K562 (cell line): Measurements from ENCODE around the gene TANC1. TPM values are rescaled to one million over a fixed set of nuclear protein-coding genes. Genes with fewer than 3 reads are reported as not detected.

ENCODE experiments used
- ATAC-seq: fragments of 200-7000 bp; cut with Tn5 transposase; 3 replicates; pipeline ENCODE4 v1.9.1; 2020; ENCODE audit warnings: moderate library complexity
- BruUV-seq: library from RNA; stranded (reverse); fragments of 400-500 nt; replicated peaks from 2 replicates; lab custom pipeline; 2021; lab: Mats Ljungman, UMichigan
- CTCF ChIA-PET: fragments of 300-600 bp; formaldehyde crosslinking; extraction: SDS; loops from one replicate; lab custom pipeline; 2021; ENCODE audit warnings: low intra/inter-chr PET ratio; lab: Yijun Ruan, JAX
- POLR2A ChIA-PET: fragments of 300-600, 350-650 bp; sonication (Branson Sonifier 250); formaldehyde crosslinking; extraction: SDS; loops from one replicate; lab custom pipeline; 2021; ENCODE audit warnings: antibody characterized with exemption, inconsistent platforms; lab: Yijun Ruan, JAX
- DNase-seq, 4 experiments: peaks; one replicate each; pipeline versions ENCODE4 v3.0.0 to v3.0.0-alpha.2; 2011 to 2018; ENCODE audit warnings: low spot score in 3 of 4, mixed read lengths in 3 of 4; ENCODE audit errors: extremely low read depth in 1 of 4
- FAIRE-seq: peaks from 2 replicates; lab custom pipeline; 2011; peaks lifted over from hg19 to GRCh38; lab: Jason Lieb, UNC
- H2AFZ ChIP-seq: 2 replicates; pipeline ENCODE4 v1.6.0; 2011; ENCODE audit warnings: low read depth, low read length, control low read depth, inconsistent platforms
- H3K27ac ChIP-seq: fragments of 200-600 bp; 3 replicates; pipeline ENCODE4 v1.8.0; 2011; ENCODE audit warnings: low read depth, mild to moderate bottlenecking, control low read depth, inconsistent platforms, low read length, moderate library complexity, mixed read lengths; ENCODE audit errors: extremely low read depth
- H3K27me3 ChIP-seq, 2 experiments: fragments of 300-600 bp in 1 of 2; 2 replicates in 1 of 2; 3 replicates in 1 of 2; pipeline versions ENCODE4 v1.6.0 to v1.8.0; 2011; ENCODE audit warnings: inconsistent platforms in 2 of 2, low read length in 2 of 2, mild to moderate bottlenecking in 1 of 2, mixed read lengths in 1 of 2, moderate library complexity in 1 of 2; ENCODE audit not compliant: control insufficient read depth in 2 of 2, insufficient read depth in 2 of 2
- H3K36me3 ChIP-seq: fragments of 300-600 bp; 3 replicates; pipeline ENCODE4 v1.8.0; 2011; ENCODE audit warnings: mild to moderate bottlenecking, low read length, inconsistent platforms; ENCODE audit not compliant: control insufficient read depth, insufficient read depth
- H3K4me1 ChIP-seq, 2 experiments: fragments of 200-600 bp in 1 of 2; replicated peaks in 1 of 2; 2 replicates in 1 of 2; 3 replicates in 1 of 2; pipeline versions ENCODE4 v1.5.1 to v1.8.0; 2011; ENCODE audit warnings: inconsistent platforms in 2 of 2, low read length in 2 of 2, mild to moderate bottlenecking in 1 of 2, mixed read lengths in 1 of 2, moderate library complexity in 1 of 2; ENCODE audit not compliant: control insufficient read depth in 2 of 2, insufficient read depth in 2 of 2
- H3K4me2 ChIP-seq: 2 replicates; pipeline ENCODE4 v1.6.1; 2011; ENCODE audit warnings: low read length, control low read depth, inconsistent platforms, mixed read lengths; ENCODE audit not compliant: insufficient read depth
- H3K4me3 ChIP-seq: fragments of 200-600 bp; sonication (generic), shearing (Covaris generic); 2 replicates; pipeline ENCODE4 v1.5.1; 2016; ENCODE audit warnings: control low read depth, inconsistent platforms
- H3K79me2 ChIP-seq: fragments of 200-600 bp; 3 replicates; pipeline ENCODE4 v1.8.0; 2011; ENCODE audit warnings: low read length, inconsistent platforms; ENCODE audit not compliant: control insufficient read depth, insufficient read depth
- H3K9ac ChIP-seq, 2 experiments: 2 replicates each; pipeline versions ENCODE4 v1.6.0 to v1.6.1; 2011; ENCODE audit warnings: low read depth in 2 of 2, low read length in 2 of 2, control low read depth in 1 of 2, inconsistent platforms in 1 of 2, mild to moderate bottlenecking in 1 of 2, mixed read lengths in 1 of 2; ENCODE audit not compliant: insufficient read depth in 1 of 2
- H3K9me1 ChIP-seq: one replicate; pipeline ENCODE4 v1.6.0; 2011; ENCODE audit warnings: inconsistent platforms, mild to moderate bottlenecking, low read length, moderate library complexity; ENCODE audit not compliant: control insufficient read depth, insufficient read depth
- H3K9me3 ChIP-seq: replicated peaks from 2 replicates; pipeline ENCODE4 v1.5.1; 2011; ENCODE audit warnings: low read depth, low read length, inconsistent platforms; ENCODE audit not compliant: control insufficient read depth, insufficient read depth
- H4K20me1 ChIP-seq: replicated peaks from 2 replicates; pipeline ENCODE4 v1.6.1; 2011; ENCODE audit warnings: low read length, inconsistent platforms, mixed read lengths; ENCODE audit not compliant: control insufficient read depth, insufficient read depth
- BMI1 ChIP-seq: fragments of 150-350 bp; IDR thresholded peaks from 2 replicates; pipeline ENCODE4 v1.6.1; 2014; ENCODE audit warnings: low read length
- CREB5 ChIP-seq: fragments of 250-450 bp; sonication (Bioruptor Pico); IDR thresholded peaks from 2 replicates; pipeline ENCODE4 v1.5.0; 2020; ENCODE audit warnings: mild to moderate bottlenecking
- CREBBP ChIP-seq: IDR thresholded peaks from one replicate; pipeline ENCODE4 v1.6.1; 2012; ENCODE audit warnings: low read depth, mild to moderate bottlenecking, control low read depth, inconsistent platforms, low read length
- DPF2 ChIP-seq: fragments of 450-650 bp; IDR thresholded peaks from 2 replicates; pipeline ENCODE4 v1.6.1; 2016
- E2F4 ChIP-seq: sonication (generic); formaldehyde crosslinking; IDR thresholded peaks from 2 replicates; pipeline ENCODE4 v1.8.0; 2022; ENCODE audit warnings: mild to moderate bottlenecking, low read depth, missing genetic modification reagents
- FOSL1 ChIP-seq: fragments of 200-800 bp; sonication (Bioruptor generic); conservative IDR thresholded peaks from 2 replicates; pipeline ENCODE4 v1.6.1; 2016; ENCODE audit warnings: missing genetic modification characterization, missing compliant biosample characterization
- FOXA1 ChIP-seq: fragments of 450-650 bp; IDR thresholded peaks from 2 replicates; pipeline ENCODE4 v1.6.1; 2016; ENCODE audit warnings: mild to moderate bottlenecking, borderline replicate concordance
- NEUROD1 ChIP-seq: fragments of 150-350 bp; IDR thresholded peaks from 2 replicates; pipeline ENCODE4 v1.6.1; 2014; ENCODE audit warnings: borderline replicate concordance, low read length, low read depth; ENCODE audit not compliant: partially characterized antibody
- OTX1 ChIP-seq: fragments of 450-650 bp; formaldehyde crosslinking; IDR thresholded peaks from 2 replicates; pipeline ENCODE4 v1.4.0; 2022; ENCODE audit warnings: mild to moderate bottlenecking
- PKNOX1 ChIP-seq: fragments of 450-650 bp; IDR thresholded peaks from 2 replicates; pipeline ENCODE4 v1.6.1; 2016
- PRPF4 ChIP-seq: fragments of 200-400 bp; formaldehyde crosslinking; IDR thresholded peaks from one replicate; pipeline ENCODE4 v1.6.1; 2017; ENCODE audit warnings: low read length, low read depth, mild to moderate bottlenecking; ENCODE audit not compliant: insufficient read depth, poor library complexity, severe bottlenecking
- SRSF9 ChIP-seq: fragments of 200-400 bp; formaldehyde crosslinking; IDR thresholded peaks from 2 replicates; pipeline ENCODE4 v1.6.1; 2017; ENCODE audit warnings: low read depth, low read length, borderline replicate concordance
- USF2 ChIP-seq: sonication (generic); formaldehyde crosslinking; IDR thresholded peaks from 2 replicates; pipeline ENCODE4 v1.5.0; 2020; ENCODE audit warnings: missing genetic modification reagents
- ZBTB12 ChIP-seq: fragments of 250-450 bp; sonication (Bioruptor Pico); IDR thresholded peaks from 2 replicates; pipeline ENCODE4 v1.4.0; 2020
- ZFPM2 ChIP-seq: fragments of 250-450 bp; sonication (Bioruptor Pico); IDR thresholded peaks from 2 replicates; pipeline ENCODE4 v1.5.1; 2022; ENCODE audit warnings: mild to moderate bottlenecking
- ZNF121 ChIP-seq: sonication (generic); formaldehyde crosslinking; conservative IDR thresholded peaks from 2 replicates; pipeline ENCODE4 v1.8.0; 2022; ENCODE audit warnings: missing genetic modification reagents
- ZNF23 ChIP-seq: fragments of 250-450 bp; sonication (Bioruptor Pico); IDR thresholded peaks from 2 replicates; pipeline ENCODE4 v1.4.0; 2020; ENCODE audit warnings: mild to moderate bottlenecking
- WGBS: fragments of 100-300 bp; shearing (Covaris generic); methylation state at CpG from one replicate; pipeline ENCODE4 v1.1.6; 2016; ENCODE audit warnings: low coverage, mixed read lengths; ENCODE audit not compliant: insufficient coverage; ENCODE audit errors: missing lambda C conversion rate; 5-methylcytosine and 5-hydroxymethylcytosine counted together
- in situ Hi-C: fragments of 300-500 bp; cut with MboI; formaldehyde crosslinking; loops from 4 replicates; pipeline ENCODE4 v1.15.0; 2018; ENCODE audit warnings: inconsistent platforms, mixed read lengths
- intact Hi-C: fragments of 100-400 bp; cut with micrococcal nuclease; formaldehyde crosslinking; loops from 2 replicates; pipeline ENCODE4 v1.14.2; 2022
- polyA plus RNA-seq, 8 experiments: library from polyadenylated mRNA; depleted of rRNA in 4 of 8; stranded (reverse) in 5 of 8; unstranded in 3 of 8; fragments of >200 nt; fragmentation: Nextera tagmentation in 2 of 8; fragmentation: Illumina TruSeq in 1 of 8; extraction: Ambion mirVana in 2 of 8; extraction: Trizol in 1 of 8; gene quantifications; 2 replicates each; pipeline versions ENCODE4 v1.2.1 to v1.2.3, GENCODE V29; 2011 to 2014; ENCODE audit warnings: inconsistent platforms in 1 of 8, missing spikeins in 1 of 8
- total RNA-seq, 7 experiments: library from RNA; depleted of rRNA in 6 of 7; stranded (reverse); fragments of >200 nt in 6 of 7; fragmentation: Illumina TruSeq in 2 of 7; extraction: Trizol in 2 of 7; gene quantifications; 2 replicates each; pipeline versions ENCODE4 v1.2.1 to v1.2.3, GENCODE V29; 2011 to 2021; ENCODE audit warnings: low replicate concordance in 1 of 7

Gene TANC1
- total and polyA plus RNA-seq, 9 of the 15 experiments (the other 6 are each of a cell fraction or from before 2014, with no cell fraction given) = under 0.01 to 0.20 (median 0.07) TPM; not detected in 1

- no TSS peak for BruUV-seq
- ChIA-PET POLR2A (no interaction called here), CTCF (no interaction called here)
- no peaks in the 10 kb centered on the region for H3K4me1 ChIP-seq
- DNase-seq = no peak
- in situ Hi-C loops (no loop called here), intact Hi-C loops (no loop called here)
- FAIRE-seq = no peak
- no peaks in the 10 kb centered on the region for H3K9me3 ChIP-seq
- WGBS = 7% methylated on average over 1 of the region's 1 CpG
- H3K9me1 ChIP-seq = no peaks in the 10 kb centered on the region
- H4K20me1 ChIP-seq = no peaks in the 10 kb centered on the region
- H3K27me3 ChIP-seq = peaks cover 18 to 40% of the 10 kb centered on the region in 2 experiments; a peak in 4 of 5 replicates
- H2AFZ ChIP-seq = no peak overlapping the region
- no peaks in the 10 kb centered on the region for H3K36me3 ChIP-seq
- ATAC-seq = no peak
- TF ChIP-seq BMI1 = no peak
- TF ChIP-seq NEUROD1 = no peak
- no peak for TF ChIP-seq ZNF121
- no peak for TF ChIP-seq CREBBP
- no peak for TF ChIP-seq CREB5 (CRISPR knock-in tag)
- TF ChIP-seq SRSF9 = no peak
- TF ChIP-seq ZFPM2 (CRISPR knock-in tag) = no peak
- TF ChIP-seq FOSL1 = 0 out of 2 replicates have a peak, but pooled peaks have one; percentile 17
- peak; percentile 32; the same call in 1 of the 2 replicates for TF ChIP-seq PKNOX1
- TF ChIP-seq PRPF4 = no peak
- TF ChIP-seq USF2 (CRISPR knock-in tag) = no peak
- TF ChIP-seq FOXA1 = no peak
- TF ChIP-seq DPF2 = no peak
- TF ChIP-seq E2F4 (CRISPR knock-in tag) = no peak
- no peak for TF ChIP-seq ZBTB12 (CRISPR knock-in tag)
- no peak for TF ChIP-seq ZNF23 (CRISPR knock-in tag)
- TF ChIP-seq OTX1 (CRISPR knock-in tag) = no peak
- H3K9ac ChIP-seq = no peak overlapping the region
- H3K79me2 ChIP-seq = no peaks in the 10 kb centered on the region
- H3K4me2 ChIP-seq = no peak overlapping the region
- H3K27ac ChIP-seq = no peak overlapping the region
- H3K4me3 ChIP-seq = no peak overlapping the region
These were observed 78.5 kb downstream of the TANC1 start for GRCh38 chr2:159046966-159047365.
